HL-60 (cell line): ENCODE results near the gene SH3BP2.

Experiments
- GABPA ChIP-seq: IDR thresholded peaks from 2 replicates; pipeline ENCODE4 v1.6.1; 2012; ENCODE audit warnings: low read depth
- TF ChIP-seq, protein P1 (sequence below): IDR thresholded peaks from one replicate; pipeline ENCODE4 v1.5.1; 2011; ENCODE audit warnings: low read length, control low read depth, inconsistent platforms; ENCODE audit not compliant: insufficient read depth

DNA sequence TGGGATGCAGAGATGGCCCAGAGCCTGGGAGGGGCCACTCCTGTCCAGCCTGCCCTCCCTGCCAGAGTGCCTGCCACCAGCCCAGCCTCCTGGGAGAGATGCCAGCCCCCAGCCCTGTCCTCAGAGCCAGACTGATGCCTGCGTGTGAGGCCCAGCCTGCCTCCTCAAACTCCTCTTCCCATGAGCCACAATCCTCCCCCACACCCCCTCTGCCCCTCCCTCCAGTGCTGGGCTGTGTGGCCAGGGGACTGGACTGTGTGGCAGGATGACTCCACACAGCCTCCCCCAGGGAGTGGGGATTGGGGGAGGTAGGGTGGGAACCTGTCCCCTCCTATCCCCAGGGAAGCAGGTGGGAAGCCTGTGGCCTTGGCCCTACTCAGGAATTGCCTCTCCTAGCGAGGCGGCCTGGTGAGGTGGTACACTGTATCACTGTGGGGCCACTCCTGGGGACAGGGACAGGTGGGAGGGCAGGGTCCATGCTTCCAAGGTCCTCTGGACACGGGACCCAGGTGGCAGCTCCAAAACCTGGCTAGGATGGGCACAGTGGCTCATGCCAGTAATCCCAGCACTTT is 4.3 kb upstream of the SH3BP2 start:
- TF ChIP-seq, protein P1, sequence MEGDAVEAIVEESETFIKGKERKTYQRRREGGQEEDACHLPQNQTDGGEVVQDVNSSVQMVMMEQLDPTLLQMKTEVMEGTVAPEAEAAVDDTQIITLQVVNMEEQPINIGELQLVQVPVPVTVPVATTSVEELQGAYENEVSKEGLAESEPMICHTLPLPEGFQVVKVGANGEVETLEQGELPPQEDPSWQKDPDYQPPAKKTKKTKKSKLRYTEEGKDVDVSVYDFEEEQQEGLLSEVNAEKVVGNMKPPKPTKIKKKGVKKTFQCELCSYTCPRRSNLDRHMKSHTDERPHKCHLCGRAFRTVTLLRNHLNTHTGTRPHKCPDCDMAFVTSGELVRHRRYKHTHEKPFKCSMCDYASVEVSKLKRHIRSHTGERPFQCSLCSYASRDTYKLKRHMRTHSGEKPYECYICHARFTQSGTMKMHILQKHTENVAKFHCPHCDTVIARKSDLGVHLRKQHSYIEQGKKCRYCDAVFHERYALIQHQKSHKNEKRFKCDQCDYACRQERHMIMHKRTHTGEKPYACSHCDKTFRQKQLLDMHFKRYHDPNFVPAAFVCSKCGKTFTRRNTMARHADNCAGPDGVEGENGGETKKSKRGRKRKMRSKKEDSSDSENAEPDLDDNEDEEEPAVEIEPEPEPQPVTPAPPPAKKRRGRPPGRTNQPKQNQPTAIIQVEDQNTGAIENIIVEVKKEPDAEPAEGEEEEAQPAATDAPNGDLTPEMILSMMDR = no peak
- TF ChIP-seq GABPA = no peak
